SK-N-MC (cell line): ENCODE measurements around the gene NEAT1.

Experiments used
- EZH2 ChIP-seq: fragments of 200-600 bp; sonication (generic); IDR thresholded peaks from one replicate; pipeline ENCODE4 v1.6.1; 2017; ENCODE audit warnings: antibody characterized with exemption
- FOXP2 ChIP-seq: optimal IDR thresholded peaks from 2 replicates; pipeline ENCODE3; 2011; ENCODE audit warnings: mild to moderate bottlenecking, moderate library complexity; ENCODE audit not compliant: insufficient read depth; ENCODE audit errors: extremely low read length, control extremely low read depth
- POLR2AphosphoS5 ChIP-seq: IDR thresholded peaks from 2 replicates; pipeline ENCODE4 v1.6.1; 2012; ENCODE audit warnings: mild to moderate bottlenecking, low read depth, low read length, borderline replicate concordance

DNA sequence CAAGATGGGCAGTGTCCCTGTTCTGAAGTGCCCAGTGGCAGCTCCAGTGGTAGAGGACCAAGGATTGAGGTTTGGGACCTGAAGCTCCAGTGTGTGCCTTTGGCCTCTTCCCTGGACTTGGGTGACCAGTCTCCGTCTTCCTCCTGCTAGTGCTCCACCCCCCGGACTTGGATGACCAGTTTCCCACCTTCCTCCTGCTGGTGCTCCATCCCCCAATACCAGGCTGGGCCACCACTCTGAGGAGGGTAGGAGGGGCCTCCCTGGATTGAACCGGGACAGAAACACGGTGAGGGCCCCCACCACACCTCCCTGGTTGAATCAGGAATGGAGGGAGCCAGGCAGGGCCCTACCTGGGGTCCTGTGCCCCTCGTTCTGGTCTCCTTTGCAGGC lies 10.9 kb upstream of the NEAT1 start:
- TF ChIP-seq POLR2AphosphoS5 (no peak), EZH2 (no peak), FOXP2 (no peak)
